Measurements from ENCODE around the gene EVL. TPM values are rescaled to one million over a fixed set of nuclear protein-coding genes. Genes with fewer than 3 reads are reported as not detected.
"Not testable (repeated sequence)": the region's sequence is repeated elsewhere in the genome, so short reads cannot be mapped to it uniquely, and the experiment has no call there.

The EVL gene
- total and polyA plus RNA-seq, 2 donors (not counting 1 experiment from before 2014, with no cell fraction given) = 23.5 to 28.1 TPM

DNA sequence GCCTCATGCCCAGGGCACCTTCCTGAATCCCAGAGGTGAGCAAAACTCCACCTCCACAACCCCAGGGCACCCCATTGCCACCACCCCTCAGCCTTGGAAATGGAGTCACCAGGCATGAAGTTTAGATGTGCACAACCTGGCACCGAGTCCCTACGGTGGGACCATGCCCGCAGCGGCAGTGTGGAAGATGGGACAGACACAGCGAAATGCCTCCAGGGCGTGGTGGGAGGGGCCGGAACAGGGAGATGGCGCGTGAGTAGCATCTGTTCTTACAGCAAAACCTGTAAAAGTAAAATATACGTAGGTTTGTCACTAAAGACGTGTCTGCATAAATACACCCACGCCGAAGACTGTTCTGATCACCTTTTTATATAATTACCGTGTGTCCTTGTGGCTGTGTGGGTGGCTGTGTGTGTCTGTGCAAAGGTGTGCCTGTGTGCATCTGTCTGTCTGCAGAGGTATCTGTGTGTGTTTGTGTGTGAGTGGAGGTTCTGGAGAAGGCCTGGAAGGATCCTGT lies 111.6 kb downstream of the EVL start:
- no peaks in the 10 kb centered on the region for H4K20me1 ChIP-seq (ENCODE audit: control insufficient read depth, extremely low read depth, insufficient read depth, low read length)
- H3K9me3 ChIP-seq (ENCODE audit: control insufficient read depth, insufficient read depth, low read depth, low read length) = no peaks in the 10 kb centered on the region
- H3K4me3 ChIP-seq (replicated peaks in 1 of 4; ENCODE audit: control extremely low read depth in 1 of 4, insufficient read depth in 1 of 4, low read depth in 3 of 4, low read length in 4 of 4) = no peak overlapping the region
- H3K27me3 ChIP-seq (ENCODE audit: control insufficient read depth, insufficient read depth, low read length) = no peaks in the 10 kb centered on the region
- H3K4me1 ChIP-seq (ENCODE audit: control insufficient read depth, extremely low read depth, insufficient read depth, low read length) = no peaks in the 10 kb centered on the region
- no peak overlapping the region for H2AFZ ChIP-seq (ENCODE audit: low read length)
- DNase-seq (ENCODE audit: low read depth in 2 of 2) = no peak
- no peak overlapping the region for H3K9ac ChIP-seq (ENCODE audit: insufficient read depth, low read length)
- no peak overlapping the region for H3K4me2 ChIP-seq (ENCODE audit: extremely low read depth, insufficient read depth, low read length)
- no peaks in the 10 kb centered on the region for H3K36me3 ChIP-seq (ENCODE audit: control insufficient read depth, insufficient read depth, low read length)
- no peak overlapping the region for H3K27ac ChIP-seq (ENCODE audit: insufficient read depth, low read length)
- H3K79me2 ChIP-seq (ENCODE audit: control insufficient read depth, insufficient read depth, low read length) = no peaks in the 10 kb centered on the region
- TF ChIP-seq, protein P1, sequence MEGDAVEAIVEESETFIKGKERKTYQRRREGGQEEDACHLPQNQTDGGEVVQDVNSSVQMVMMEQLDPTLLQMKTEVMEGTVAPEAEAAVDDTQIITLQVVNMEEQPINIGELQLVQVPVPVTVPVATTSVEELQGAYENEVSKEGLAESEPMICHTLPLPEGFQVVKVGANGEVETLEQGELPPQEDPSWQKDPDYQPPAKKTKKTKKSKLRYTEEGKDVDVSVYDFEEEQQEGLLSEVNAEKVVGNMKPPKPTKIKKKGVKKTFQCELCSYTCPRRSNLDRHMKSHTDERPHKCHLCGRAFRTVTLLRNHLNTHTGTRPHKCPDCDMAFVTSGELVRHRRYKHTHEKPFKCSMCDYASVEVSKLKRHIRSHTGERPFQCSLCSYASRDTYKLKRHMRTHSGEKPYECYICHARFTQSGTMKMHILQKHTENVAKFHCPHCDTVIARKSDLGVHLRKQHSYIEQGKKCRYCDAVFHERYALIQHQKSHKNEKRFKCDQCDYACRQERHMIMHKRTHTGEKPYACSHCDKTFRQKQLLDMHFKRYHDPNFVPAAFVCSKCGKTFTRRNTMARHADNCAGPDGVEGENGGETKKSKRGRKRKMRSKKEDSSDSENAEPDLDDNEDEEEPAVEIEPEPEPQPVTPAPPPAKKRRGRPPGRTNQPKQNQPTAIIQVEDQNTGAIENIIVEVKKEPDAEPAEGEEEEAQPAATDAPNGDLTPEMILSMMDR (conservative IDR thresholded peaks at IDR 0.05 in 1 of 2, IDR thresholded peaks at IDR 0.05 in 1 of 2; ENCODE audit: low read depth in 1 of 2, low read length in 2 of 2) = no peak
- no peak for TF ChIP-seq EZH2 (IDR thresholded peaks at IDR 0.05; ENCODE audit: low read length, missing control alignments)

DNA sequence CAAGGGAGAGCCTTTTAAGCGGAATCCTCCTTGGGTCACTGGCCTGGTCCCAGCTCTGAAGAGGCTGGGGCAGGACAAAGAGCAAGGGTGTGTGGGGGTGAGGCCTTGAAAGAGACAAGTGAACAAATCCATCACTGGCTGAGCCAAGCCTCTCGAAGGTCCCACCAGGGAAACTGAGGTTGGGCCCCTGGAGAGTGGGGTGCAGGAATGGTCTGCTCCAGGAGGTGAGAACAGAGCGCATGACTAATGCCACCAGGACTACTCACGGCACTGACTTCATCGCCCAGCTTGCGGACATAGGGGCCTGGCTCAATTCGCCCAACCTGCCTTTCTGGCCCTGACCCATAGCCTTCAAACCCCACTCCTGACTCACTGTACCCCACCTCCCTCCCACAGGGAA lies 113.5 kb downstream of the EVL start:
- TF ChIP-seq, protein P1 (conservative IDR thresholded peaks at IDR 0.05 in 1 of 2, IDR thresholded peaks at IDR 0.05 in 1 of 2; ENCODE audit: low read depth in 1 of 2, low read length in 2 of 2) = no peak
- no peak for TF ChIP-seq EZH2 (IDR thresholded peaks at IDR 0.05; ENCODE audit: low read length, missing control alignments)
- Histone ChIP-seq H2AFZ (ENCODE audit: low read length) (no peak overlapping the region), H4K20me1 (ENCODE audit: control insufficient read depth, extremely low read depth, insufficient read depth, low read length) (no peaks in the 10 kb centered on the region), H3K36me3 (ENCODE audit: control insufficient read depth, insufficient read depth, low read length) (no peaks in the 10 kb centered on the region), H3K27ac (ENCODE audit: insufficient read depth, low read length) (no peak overlapping the region), H3K9me3 (ENCODE audit: control insufficient read depth, insufficient read depth, low read depth, low read length) (no peaks in the 10 kb centered on the region), H3K4me3 (replicated peaks in 1 of 4; ENCODE audit: control extremely low read depth in 1 of 4, insufficient read depth in 1 of 4, low read depth in 3 of 4, low read length in 4 of 4) (no peak overlapping the region), H3K4me1 (ENCODE audit: control insufficient read depth, extremely low read depth, insufficient read depth, low read length) (no peaks in the 10 kb centered on the region), H3K4me2 (ENCODE audit: extremely low read depth, insufficient read depth, low read length) (no peak overlapping the region), H3K79me2 (ENCODE audit: control insufficient read depth, insufficient read depth, low read length) (no peaks in the 10 kb centered on the region), H3K27me3 (ENCODE audit: control insufficient read depth, insufficient read depth, low read length) (no peaks in the 10 kb centered on the region), H3K9ac (ENCODE audit: insufficient read depth, low read length) (no peak overlapping the region)
- DNase-seq (ENCODE audit: low read depth in 2 of 2) = no peak

DNA sequence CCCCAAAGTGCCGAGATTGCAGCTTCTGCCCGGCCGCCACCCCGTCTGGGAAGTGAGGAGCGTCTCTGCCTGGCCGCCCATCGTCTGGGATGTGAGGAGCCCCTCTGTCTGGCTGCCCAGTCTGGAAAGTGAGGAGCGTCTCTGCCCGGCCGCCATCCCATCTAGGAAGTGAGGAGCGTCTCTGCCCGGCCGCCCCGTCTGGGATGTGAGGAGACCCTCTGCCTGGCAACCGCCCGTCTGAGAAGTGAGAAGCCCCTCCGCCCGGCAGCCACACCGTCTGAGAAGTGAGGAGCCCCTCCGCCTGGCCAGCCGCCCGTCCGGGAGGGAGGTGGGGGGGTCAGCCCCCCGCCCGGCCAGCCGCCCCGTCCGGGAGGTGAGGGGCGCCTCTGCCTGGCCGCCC lies 115.4 kb downstream of the EVL start:
- not testable (repeated sequence) for H3K27ac ChIP-seq (ENCODE audit: insufficient read depth, low read length); H3K9me3 ChIP-seq (ENCODE audit: control insufficient read depth, insufficient read depth, low read depth, low read length); DNase-seq (ENCODE audit: low read depth in 2 of 2); H3K27me3 ChIP-seq (ENCODE audit: control insufficient read depth, insufficient read depth, low read length); H2AFZ ChIP-seq (ENCODE audit: low read length); H3K79me2 ChIP-seq (ENCODE audit: control insufficient read depth, insufficient read depth, low read length); H3K9ac ChIP-seq (ENCODE audit: insufficient read depth, low read length); H3K4me2 ChIP-seq (ENCODE audit: extremely low read depth, insufficient read depth, low read length); H4K20me1 ChIP-seq (ENCODE audit: control insufficient read depth, extremely low read depth, insufficient read depth, low read length); H3K4me1 ChIP-seq (ENCODE audit: control insufficient read depth, extremely low read depth, insufficient read depth, low read length); H3K36me3 ChIP-seq (ENCODE audit: control insufficient read depth, insufficient read depth, low read length); H3K4me3 ChIP-seq (replicated peaks in 1 of 4; ENCODE audit: control extremely low read depth in 1 of 4, insufficient read depth in 1 of 4, low read depth in 3 of 4, low read length in 4 of 4)

DNA sequence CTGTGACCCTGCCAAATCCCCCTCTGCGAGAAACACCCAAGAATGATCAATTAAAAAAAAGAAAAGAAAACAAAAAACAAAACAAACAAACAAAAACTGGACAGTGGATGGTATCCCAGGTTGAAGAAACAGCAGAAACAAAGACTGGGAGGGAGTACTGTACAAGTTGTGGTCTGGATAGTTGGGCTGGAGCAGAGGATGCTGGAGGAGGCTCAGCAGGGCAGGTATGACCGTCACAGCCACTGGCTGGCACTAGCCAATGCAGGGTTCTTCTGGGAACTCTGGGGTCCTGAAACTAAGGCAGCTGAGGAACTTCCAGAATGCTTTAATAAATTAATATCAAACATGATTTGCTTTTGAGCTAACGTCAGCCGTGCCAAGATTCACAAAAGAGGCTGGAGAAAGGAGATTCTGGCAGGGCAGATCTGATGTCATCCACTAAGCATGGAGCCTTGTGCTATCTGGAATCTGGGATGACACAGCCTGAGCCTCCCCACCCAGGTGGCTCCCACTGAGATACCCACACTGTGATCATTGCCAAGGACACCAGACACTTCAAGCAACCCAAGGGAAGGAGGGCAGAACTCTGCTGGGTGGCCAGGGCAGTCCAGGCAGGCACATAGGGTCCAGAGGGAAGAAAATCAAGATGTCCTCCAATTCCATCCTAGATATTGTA lies 116.8 kb downstream of the EVL start:
- not testable (repeated sequence) for H3K27me3 ChIP-seq (ENCODE audit: control insufficient read depth, insufficient read depth, low read length); H3K4me3 ChIP-seq (replicated peaks in 1 of 4; ENCODE audit: control extremely low read depth in 1 of 4, insufficient read depth in 1 of 4, low read depth in 3 of 4, low read length in 4 of 4); H3K4me1 ChIP-seq (ENCODE audit: control insufficient read depth, extremely low read depth, insufficient read depth, low read length); H3K9ac ChIP-seq (ENCODE audit: insufficient read depth, low read length); H3K27ac ChIP-seq (ENCODE audit: insufficient read depth, low read length); H3K9me3 ChIP-seq (ENCODE audit: control insufficient read depth, insufficient read depth, low read depth, low read length); H3K4me2 ChIP-seq (ENCODE audit: extremely low read depth, insufficient read depth, low read length); H3K36me3 ChIP-seq (ENCODE audit: control insufficient read depth, insufficient read depth, low read length); H4K20me1 ChIP-seq (ENCODE audit: control insufficient read depth, extremely low read depth, insufficient read depth, low read length); H2AFZ ChIP-seq (ENCODE audit: low read length); H3K79me2 ChIP-seq (ENCODE audit: control insufficient read depth, insufficient read depth, low read length)
- peak in 1 of 2 donors; percentile 42 for DNase-seq (ENCODE audit: low read depth in 2 of 2)

Measured in fibroblast of lung (primary cell).